CD4-positive, alpha-beta T cell treated with Interleukin-1 beta for 1 hour (primary cell): Measurements from ENCODE around the gene CNIH3.

Experiments
- DNase-seq, 2 donors: peaks; one replicate each; pipeline ENCODE4 v3.0.0-alpha.2; 2020 to 2022

Gene CNIH3

DNA sequence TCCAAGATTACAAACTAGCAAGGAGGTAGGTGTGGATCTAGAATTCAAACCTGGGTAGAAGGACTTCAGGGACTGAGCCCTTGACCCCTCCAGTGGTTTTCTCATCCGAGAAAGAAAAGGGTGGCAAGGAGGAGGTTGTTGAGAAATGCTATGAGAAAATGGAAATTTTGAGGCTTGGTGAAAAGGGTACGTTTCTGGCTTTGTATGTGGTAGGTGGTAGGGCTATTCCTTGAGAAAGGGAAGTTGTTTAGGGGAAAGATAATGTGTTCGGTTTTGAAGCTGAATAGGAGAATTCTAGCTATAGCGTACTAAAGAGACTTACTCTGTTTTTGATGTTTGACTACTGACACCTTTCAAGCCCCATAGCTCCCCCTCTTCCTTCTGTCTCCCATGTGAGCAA, 133.8 kb downstream of the CNIH3 start:
- no peak for DNase-seq

DNA sequence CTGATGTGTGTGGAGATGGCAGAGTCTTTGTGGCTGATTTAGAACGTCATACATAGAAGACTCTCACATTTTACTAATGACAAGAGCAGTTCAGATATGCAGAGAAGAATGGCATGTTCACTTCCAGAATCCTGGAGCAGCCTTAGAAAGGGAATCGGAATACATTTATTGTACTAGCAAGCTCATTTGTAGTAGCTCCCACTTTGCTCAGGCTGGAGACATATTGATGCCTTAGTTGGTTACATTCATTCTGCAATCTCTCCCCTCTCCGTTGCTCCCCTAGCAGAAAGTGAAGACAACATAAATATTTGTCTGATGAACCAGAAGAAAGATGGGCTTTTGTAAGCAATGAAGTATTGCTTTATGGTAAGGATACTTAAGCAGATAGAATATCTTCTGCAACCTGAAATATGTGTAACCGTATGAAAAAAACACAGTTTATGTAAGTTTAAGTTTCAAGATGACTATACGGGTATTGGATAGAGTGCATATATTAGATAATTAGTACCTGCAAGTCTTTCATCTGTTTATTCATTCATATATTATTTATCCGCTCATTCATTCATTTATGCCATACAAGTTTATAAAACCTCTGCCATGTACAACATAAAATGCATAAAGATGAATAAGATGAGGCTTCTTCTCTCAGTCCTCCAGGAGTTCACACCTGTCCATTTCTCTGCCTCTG, 135.7 kb downstream of the CNIH3 start:
- no peak for DNase-seq

DNA sequence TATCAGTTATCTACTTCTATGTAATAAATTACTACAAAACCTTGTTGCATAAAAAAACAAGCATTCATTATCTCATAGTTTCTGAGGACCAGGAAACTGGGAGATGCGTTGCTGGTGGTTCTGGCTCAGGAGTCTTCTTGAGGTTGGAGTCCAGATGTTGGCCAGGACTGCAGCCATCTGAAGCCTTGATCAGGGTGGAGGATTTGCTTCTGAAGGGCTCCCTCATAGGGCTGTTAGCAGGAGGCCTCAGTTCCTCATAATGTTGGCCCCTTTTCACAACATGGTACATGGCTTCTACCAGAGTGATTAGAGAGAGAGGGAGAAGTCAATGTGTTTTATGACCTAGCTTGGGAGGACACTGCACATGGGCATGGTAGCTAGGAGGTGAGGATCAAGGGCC, 137.4 kb downstream of the CNIH3 start:
- DNase-seq: no peak

DNA sequence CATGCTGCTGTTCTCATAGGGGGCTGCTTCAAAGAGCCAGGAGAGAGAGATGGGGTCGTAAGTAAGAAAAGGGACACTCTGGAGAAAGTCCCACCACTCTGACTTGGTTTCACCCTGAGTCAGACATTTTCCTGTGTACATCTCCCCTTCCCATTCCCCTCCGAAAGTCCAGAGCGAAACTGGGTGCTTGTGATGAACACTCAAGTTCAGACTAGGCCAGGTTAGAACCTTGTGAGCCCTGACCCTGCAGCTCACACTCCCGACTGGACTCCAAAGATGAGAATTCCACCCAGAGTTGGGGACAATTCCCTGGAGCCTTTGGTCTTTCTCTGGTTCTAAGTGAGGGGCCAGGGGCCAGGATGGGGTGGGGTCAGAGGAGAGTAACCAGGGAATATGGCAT, 139.5 kb downstream of the CNIH3 start:
- DNase-seq: no peak

DNA sequence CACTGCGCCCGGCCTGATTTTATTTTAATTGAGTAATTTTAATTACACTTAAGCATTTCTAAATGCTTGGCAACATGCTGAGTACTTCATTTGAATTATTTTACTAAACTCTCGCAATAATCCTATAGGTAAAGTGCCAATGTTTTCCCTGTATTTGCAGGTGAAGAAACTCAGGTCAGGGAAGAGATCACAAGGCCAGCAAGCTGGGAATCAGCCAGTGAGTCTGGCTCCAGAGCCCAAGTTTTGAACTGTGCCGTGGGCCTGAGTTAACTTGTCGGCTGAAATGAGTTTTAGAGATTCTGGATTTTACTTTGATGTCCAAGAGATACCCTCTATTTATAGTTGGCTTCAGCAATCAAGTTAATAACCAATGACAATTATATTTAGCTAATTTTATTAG, 141.4 kb downstream of the CNIH3 start:
- no peak for DNase-seq

DNA sequence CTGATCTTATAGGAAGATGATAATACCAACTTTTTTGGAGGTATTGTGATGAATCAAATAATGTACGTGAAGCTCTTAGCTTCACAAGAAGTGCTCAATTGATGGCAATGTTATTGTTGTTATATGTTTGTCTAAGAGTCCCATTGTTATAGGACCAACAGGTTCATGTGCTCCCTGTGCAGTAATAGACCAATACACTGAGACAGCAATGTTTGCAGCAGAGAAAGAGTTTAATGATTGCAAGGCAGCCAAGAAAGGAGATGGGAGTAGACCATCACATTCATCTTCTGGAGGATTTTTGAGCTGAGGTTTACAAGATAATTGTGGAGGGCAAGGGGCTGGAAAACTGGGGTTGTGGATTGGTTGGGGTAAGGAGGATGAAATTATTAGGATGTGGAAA, 143.0 kb downstream of the CNIH3 start:
- DNase-seq: no peak

DNA sequence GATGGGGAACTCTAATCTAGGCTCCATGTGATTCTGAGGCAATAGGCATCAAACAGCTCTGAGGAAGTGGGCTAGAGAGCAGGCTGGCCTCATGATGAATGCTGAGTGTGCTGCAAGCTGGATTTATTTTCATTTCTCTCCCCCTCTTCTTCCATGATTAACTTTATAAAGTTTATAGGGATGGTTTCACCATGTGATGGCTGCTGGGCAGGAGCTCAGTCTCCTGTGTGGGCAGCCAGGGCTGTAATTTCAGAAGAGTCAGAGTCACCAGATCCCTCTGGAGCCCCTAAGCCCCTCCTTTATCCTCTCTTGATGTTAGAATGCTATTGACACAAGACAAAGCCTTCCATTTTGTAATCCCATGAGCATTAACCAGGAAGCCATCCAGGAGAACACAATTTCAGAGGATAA, 143.6 kb downstream of the CNIH3 start:
- DNase-seq: no peak

DNA sequence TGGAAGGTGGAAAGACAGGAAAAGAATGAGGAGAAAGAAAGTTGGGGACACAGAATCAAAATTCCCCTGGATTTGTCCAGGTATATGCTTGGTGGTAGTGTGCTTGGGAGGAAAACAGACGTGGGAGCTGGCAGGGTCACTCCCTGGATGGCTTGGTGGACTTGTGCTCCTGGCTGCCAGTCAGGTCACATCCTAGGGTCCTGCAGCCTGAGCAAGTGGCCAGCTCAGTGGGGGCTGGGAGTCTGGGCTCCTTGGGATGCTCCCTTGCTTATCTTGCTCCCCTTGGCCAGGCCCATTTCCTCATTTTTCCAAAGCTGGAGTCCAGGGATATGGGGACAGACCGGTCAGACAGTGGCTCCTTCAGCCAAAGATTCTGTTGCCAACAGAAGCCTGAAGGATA, 144.0 kb downstream of the CNIH3 start:
- DNase-seq: no peak

DNA sequence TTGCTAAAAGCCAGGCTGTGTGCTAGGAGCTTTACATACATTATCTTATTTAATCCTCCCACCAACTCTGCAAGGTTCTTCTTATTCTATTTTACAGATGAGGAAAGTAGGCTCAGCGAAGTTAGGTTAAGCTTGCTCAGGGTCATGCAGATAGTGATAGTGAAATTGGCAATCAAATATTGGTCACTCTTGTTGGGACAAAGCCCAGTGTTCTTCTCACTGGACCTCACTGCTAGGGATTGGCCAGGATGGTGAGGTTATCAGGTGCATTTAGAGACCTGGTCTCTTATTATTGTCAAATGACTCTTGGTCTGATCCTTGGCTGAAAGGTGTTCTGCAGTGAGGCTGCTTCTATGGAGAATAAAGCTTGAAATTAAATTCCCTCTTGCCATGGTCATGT, 145.1 kb downstream of the CNIH3 start:
- no peak for DNase-seq

DNA sequence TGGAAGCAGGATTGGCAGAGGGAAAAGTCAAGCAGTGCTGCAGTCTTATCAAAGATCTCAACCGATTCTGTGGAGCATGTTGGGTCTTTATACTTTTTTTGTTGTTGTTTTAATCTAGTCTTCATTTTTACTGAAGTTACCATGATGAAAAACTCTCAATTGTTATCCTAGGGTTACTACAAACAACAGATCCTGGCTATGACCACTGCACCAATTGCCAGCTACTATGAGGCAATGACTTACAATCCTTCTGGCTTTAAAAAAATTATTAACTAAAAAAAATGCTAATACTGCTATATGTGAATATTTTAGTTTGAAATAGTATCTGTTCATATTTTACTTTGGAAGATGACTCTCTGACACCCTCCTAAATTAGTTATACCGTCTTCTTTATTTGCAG, 145.9 kb downstream of the CNIH3 start:
- DNase-seq: no peak

DNA sequence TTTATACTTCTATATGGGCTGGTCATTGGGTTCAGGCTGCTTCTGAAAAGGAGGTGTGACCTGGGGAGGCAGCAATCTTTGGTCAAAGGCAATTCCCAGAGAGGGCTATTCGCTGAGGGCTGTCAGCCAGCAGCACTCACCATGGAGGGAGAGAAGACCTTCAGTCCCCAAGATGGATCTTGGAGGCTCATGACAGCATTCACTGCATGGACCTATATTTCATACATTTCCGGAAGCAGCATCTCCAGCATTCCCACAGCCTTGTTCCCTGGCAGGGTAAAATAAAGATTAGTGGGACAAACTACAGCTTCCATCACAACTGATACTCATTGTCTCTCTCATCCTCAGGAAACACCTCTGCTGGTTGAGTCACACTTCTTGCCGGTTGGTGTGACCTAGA, 146.6 kb downstream of the CNIH3 start:
- no peak for DNase-seq

DNA sequence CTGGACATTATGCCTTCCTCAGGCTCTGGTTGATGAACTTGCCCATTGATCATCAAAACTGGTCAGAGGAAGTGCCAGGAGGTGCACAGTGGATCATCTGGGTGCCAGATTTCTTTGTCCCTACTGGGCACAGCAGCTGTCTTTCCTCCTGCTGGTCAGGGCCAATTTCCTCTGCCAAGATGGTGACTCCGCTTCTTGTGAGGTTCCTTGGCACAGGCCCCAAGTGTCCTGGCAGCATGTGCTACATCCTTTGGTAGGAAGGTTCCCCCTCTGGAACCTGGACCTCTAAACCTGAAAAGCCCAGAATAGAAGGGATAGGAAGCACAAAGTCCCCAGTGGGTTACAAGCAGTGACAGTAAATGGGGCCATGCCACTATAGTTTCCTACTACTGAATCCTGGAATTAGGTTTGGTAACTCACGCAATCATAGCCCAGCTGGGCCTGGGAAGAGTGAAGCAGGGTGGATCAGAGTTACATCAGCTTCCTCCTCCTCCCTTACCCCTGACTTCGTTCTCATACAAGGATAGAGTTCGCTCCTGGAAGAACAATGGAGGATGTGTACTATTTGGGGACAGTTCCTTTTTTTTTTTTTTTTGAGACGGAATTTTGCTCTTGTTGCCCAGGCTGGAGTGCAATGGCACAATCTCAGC, 147.1 kb downstream of the CNIH3 start:
- DNase-seq: no peak

DNA sequence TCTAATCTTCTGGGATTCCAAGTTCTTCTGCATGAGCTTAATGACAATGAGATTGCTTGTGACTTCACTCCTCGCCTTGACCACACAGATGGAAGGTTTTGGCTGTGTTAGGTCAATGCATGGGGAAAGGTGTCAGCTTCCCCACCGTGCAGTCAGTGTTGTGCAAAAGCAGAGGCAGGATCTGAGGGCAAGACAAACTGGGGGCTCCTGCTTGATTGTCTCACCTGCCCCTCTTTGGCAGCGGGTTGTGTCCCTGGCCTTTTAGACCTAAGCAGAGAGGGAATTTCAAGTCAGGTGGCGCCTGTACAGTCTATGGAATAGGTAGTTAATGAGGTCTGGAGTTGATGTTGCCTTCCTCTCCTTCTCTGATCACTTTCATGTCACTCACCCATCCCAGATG, 150.1 kb downstream of the CNIH3 start:
- no peak for DNase-seq

DNA sequence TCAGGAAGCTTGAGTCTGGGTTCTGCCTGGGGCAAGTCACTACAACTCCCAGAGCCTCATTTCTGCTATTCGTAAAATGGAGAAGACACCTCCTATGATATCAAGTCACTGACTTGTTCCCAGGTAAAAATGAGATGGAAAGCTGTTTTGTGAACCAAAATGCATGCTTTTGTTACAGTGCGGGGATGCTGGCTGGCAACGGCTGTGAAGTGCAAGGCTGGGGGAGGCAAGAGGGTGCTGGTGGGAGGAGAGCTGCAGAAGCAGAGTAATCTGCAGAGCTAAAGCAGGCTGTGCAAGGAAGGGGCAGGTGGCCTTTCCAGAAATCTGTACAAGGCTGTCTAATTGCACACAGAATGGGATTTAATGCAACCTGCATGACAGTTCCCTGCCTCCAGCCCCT, 150.9 kb downstream of the CNIH3 start:
- DNase-seq: no peak

DNA sequence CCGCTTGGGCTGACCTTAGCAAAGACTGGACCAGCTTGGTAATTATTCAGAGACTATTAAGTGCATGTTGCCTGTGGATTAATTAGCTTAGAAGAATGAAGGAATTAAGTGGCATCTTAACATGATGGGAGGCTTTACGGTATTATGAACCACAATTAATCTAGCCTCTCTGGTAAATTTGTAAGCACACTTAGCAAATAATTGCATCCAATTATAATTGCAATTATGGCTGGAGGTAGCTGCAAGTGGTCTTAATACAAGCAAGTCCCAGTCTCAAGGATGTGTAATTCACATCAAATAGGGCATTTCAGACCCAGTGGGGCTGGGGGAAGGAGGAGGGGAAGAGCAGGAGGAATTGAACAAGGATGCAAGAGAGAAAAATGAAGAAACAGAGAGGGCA, 151.6 kb downstream of the CNIH3 start:
- no peak for DNase-seq

DNA sequence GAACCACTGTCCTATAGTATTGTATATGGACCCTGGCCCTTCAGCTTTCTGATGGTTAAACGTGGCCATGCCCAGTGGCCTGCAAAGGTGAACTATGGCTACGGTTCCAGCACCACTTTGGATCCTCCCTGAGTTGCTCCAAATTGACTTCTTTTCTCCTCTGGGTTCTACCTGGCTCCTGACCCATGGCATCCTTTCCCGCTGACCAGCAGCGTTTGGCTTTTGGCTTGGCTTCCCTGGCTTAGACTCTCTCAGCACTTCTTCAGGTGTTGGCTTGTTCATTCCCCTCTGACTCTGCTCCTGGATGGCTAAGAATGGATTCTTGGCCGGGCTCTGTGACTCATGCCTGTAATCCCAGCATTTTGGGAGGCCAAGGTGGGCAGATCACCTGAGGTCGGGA, 152.9 kb downstream of the CNIH3 start:
- DNase-seq: no peak

DNA sequence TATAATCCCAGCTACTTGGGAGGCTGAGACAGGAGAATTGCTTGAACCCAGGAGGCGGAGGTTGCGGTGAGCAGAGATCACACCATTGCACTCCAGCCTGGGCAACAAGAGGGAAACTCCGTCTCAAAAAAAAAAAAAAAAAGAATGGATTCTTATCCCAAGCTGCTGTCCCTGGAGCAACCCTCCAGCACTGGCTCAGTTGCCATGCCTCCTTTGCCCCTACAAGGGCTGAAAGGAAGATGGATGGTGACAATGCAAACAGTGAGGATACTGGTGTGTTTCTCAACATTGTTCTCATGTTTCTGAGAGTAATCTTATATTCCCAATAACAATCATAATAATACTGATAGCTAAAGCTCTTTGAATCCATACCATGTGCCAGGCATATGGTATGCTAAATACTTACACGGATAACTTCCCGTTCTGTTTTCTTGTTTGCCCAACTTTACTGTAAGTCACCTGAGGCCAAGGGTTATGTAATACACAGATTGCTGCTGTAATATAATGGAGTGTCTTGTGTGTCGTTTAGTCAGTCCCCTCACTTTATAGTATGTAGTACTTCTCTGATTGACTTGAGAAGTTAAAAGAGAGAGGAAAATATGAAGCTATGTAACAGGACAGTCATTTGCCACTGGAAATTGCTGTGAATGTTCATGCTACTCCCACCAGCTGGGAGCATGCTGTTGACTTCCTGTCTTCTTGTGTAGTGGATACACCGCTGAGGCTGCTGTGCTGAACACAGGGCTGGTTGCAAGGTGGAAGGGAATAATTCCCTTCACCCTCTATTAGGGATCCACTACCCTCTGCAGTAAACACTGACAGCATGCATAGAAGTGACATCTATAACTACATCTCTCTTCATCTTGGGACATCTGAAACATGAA, 153.6 kb downstream of the CNIH3 start:
- DNase-seq: no peak

DNA sequence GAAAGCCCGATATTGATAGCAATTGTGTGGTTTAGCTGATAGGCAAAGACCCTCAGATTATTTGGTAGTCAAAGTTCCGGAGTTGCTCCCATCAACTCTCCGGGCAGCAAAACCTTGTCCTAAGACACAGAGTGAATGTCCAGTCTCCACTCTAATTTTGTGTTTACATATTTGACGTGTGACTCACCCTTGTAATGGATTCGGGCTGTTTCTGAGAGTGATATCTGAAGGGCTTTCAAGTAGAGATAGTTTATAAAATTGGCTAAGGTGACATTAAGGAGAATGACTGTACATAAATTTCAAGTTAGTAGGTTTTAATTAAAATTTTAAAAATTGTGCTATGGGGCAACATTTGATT, 154.2 kb downstream of the CNIH3 start:
- no peak for DNase-seq

DNA sequence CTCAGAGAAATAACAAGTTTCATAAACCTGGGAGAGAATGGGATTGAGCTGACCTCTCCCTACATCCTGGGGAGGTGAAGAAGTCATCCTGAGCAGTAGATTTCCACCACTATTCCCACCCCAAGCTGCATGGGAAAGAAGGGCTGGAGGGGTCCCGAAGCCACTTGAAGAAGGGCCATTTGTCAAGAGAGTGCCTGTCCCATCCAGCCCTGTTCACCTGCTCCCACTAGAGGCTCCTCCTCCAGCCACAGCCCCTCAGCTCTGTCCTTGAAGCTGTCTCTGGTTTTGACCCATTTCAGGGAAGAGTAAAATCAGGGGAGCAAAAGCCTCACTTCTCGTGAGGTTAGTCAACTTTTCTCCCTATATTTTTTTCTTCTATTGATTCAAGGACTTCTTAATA, 157.5 kb downstream of the CNIH3 start:
- no peak for DNase-seq

DNA sequence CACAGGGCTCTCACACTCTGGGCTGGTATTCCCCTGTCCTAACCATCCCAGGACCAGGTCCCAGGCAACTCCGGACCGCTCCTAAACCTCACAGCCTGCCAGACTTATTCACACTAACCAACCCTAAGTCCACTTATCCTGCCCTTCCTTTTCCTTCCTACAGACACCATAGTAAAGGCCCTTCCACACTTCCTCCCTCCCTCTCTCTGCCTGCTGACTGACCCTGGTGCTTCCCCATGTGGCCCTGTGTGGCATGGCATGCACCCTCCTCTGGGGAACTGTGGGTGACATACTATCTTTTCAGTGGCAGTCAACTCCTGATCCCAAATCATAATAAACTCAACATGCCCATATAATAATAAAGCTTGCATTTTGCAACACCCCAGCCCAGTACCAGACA, 158.3 kb downstream of the CNIH3 start:
- no peak for DNase-seq

DNA sequence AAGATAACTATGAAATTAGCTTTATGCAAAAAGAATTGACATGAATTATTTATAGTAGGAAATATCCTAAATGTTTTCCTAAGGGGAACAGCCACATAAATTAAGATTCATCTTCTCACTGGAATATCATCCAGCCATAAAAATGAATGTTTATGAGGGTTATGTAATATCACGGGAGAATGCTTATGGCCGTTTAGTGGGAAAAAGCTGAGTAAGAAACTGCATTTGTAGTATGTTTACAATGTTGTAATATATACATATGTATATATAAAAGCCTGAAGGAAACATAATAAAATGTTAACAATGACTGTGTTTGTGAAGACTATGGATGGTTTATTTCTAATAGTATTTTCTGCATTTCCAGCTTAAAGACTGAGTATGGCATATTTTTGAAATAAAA, 161.1 kb downstream of the CNIH3 start:
- no peak for DNase-seq

DNA sequence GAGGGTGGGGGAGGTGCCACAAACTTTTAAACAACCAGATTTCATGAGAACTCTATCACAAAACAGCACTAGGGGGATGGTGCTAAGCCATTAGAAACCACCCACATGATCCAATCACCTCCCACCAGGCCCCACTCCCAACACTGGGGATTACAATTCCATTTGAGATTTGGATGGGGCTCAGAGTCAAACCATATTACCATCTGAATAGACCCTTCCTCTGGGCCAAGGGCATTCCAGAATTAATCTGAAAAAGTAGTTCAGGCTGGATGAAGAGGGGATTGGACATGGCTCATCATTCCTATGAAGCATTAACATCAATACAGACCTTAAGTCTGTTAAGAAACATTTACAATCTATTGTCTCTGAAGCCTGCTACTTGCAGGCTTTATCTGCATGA, 163.4 kb downstream of the CNIH3 start:
- no peak for DNase-seq

DNA sequence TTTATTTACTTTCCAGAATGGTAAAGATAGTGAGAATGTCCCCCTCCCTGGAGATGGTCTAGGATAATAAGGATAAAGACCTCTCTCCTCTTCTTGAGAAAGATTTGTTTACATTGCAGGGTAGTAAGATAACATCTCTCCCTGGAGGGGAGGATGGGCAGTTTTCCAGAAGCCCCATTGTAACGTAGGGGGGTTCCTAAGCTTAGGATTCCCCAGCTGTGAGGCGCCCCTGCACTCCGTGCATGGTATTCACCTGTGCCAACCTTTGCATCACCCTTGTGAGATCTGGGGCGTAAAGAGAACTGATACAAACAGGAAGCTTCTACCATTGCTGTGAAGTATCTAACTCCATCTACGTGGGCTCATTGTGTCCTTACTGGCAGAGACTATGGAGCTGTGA, 164.6 kb downstream of the CNIH3 start:
- DNase-seq: no peak

DNA sequence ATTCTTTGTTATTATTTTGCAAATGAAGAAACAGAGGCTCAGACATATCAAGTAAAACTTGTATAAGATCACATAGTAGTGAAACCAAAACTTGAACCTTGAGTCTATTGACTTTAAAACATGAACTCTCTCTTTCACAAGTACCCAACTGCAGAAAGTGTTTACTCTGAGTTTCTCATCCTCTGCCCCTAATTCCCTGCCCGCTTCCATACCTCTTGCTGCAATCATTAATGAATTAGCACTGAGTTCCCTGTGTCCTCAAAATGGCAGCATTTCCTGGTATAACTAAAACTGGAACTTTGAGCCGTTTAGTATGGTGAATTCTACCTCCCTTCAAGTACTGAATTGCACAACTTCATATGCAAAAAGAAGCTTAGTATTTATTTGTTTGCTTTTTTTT, 165.7 kb downstream of the CNIH3 start:
- DNase-seq: no peak
